Activated CD8-positive, alpha-beta memory T cell treated with anti-CD3 and anti-CD28 coated beads, Interleukin-2, amount 10 ng/mL, durations not matched to agents 7 days and 5 days (primary cell): ENCODE measurements around the gene PDK3. TPM values are rescaled to one million over a fixed set of nuclear protein-coding genes. Genes with fewer than 3 reads are reported as not detected.
A peak's percentile ranks its signal among the peaks of the same experiment; 100 is the strongest.

Experiments
- ATAC-seq: fragments of 150-1000 bp; cut with Tn5 transposase; one replicate; pipeline ENCODE4 v1.10.0; 2021; ENCODE audit warnings: moderate library complexity
- CTCF ChIA-PET: fragments of 350-600 bp; sonication (Branson Sonifier 250); formaldehyde crosslinking; loops from one replicate; lab custom pipeline; 2021; ENCODE audit warnings: antibody characterized with exemption; lab: Charles Lee
- DNase-seq: peaks from one replicate; pipeline ENCODE4 v3.0.0-alpha.2; 2020
- H3K27ac Mint-ChIP-seq: one replicate; pipeline ENCODE4 v1.8.0; 2021; ENCODE audit warnings: mild to moderate bottlenecking, mixed read lengths
- H3K27me3 Mint-ChIP-seq: one replicate; pipeline ENCODE4 v1.8.0; 2021; ENCODE audit warnings: mixed read lengths
- H3K36me3 Mint-ChIP-seq: one replicate; pipeline ENCODE4 v1.8.0; 2021; ENCODE audit warnings: mild to moderate bottlenecking, mixed read lengths
- H3K4me1 Mint-ChIP-seq: one replicate; pipeline ENCODE4 v1.8.0; 2021; ENCODE audit warnings: mixed read lengths
- H3K4me3 Mint-ChIP-seq: one replicate; pipeline ENCODE4 v1.8.0; 2021; ENCODE audit warnings: mild to moderate bottlenecking, moderate library complexity, mixed read lengths
- H3K9me3 Mint-ChIP-seq: one replicate; pipeline ENCODE4 v1.8.0; 2022; ENCODE audit warnings: low read depth, mixed read lengths
- total RNA-seq, 2 experiments: library from RNA; stranded (reverse); gene quantifications; one replicate each; pipeline ENCODE4 v1.2.3, GENCODE V29; 2021

PDK3 gene
- total RNA-seq, 2 experiments from 2014 or later, result 21.2 to 22.6 TPM

DNA sequence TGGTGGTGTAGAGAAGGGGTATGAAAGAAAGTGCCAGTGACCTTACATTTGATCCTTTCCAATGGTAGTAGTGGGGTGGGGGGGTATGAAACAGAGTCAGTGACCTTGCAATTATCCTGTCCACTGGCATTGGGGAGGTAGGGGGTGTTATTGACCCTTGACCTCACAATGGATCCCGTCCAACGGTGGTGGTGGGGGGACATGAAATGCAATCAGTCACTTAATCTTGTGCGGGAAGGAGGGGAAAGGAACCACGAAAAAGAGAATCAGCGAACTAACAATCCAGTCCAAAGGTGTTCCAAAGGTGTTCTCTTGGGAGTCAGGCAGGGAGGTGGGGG is 619 bp upstream of the PDK3 start:
- H3K27me3 Mint-ChIP-seq, result peaks cover under 1% of the 10 kb centered on the region
- peak overlapping the region; percentile 87 for H3K27ac Mint-ChIP-seq
- H3K4me3 Mint-ChIP-seq, result peak overlapping the region; percentile 77
- CTCF ChIA-PET, result interaction anchor here (1.0 to 1.5 kb wide), 4 partner anchors 29 to 107 kb away, joined by 3 to 5 read pairs (median 4); no protein-coding TSS in a partner anchor
- peaks cover 34% of the 10 kb centered on the region for H3K4me1 Mint-ChIP-seq
- DNase-seq (no peak), ATAC-seq (no peak)
- no peaks in the 10 kb centered on the region for H3K9me3 Mint-ChIP-seq
- H3K36me3 Mint-ChIP-seq, result peaks cover 3% of the 10 kb centered on the region

DNA sequence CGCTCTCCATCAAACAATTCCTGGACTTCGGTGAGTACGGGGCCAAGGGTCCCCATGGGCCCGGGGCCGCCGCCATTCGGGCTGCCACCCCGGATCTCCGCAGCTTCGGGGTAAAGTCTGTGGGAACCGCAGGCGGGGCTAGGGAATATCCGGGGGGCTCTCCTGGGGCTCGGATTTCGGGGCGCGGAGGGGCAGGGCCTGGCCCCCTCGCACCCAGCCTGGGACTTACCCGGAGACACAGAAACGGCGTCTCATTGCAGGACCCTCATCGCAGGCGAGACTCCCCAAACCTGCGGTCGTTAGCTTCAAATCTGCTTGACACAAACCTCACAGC is 413 bp downstream of the PDK3 start:
- Mint-ChIP-seq H3K36me3 (peaks cover 3% of the 10 kb centered on the region), H3K27me3 (no peaks in the 10 kb centered on the region), H3K9me3 (no peaks in the 10 kb centered on the region), H3K4me1 (peaks cover 36% of the 10 kb centered on the region), H3K4me3 (peak overlapping the region; percentile 77), H3K27ac (peak overlapping the region; percentile 67)
- DNase-seq, result peak; percentile 40
- peak; percentile 20 for ATAC-seq
- CTCF ChIA-PET, result interaction anchor here (1.0 to 1.5 kb wide), 5 partner anchors 9 to 108 kb away, joined by 3 to 5 read pairs (median 3); no protein-coding TSS in a partner anchor

DNA sequence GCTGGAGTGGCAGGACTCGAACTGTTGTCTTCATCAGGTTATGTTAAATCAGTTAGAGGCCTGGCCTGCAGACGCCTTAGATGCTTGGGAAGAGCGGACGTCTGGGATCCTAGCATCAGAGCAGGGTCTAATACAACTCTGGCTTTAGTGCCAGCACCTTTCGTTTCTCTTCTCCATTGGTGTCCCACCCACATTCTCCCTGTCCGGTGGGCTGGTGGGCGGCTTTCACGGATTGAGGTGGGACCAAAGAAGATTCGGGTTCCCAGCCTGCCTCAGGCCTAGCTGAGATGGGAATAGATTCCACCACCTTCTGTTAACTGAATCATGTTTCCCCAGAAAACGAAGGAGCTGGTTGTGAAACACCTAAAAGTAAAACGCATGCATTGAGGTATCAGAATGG is 939 bp downstream of the PDK3 start:
- CTCF ChIA-PET, result interaction anchor here (1.0 to 1.7 kb wide), 4 partner anchors 10 to 108 kb away, joined by 3 to 5 read pairs (median 4); no protein-coding TSS in a partner anchor
- no peaks in the 10 kb centered on the region for H3K27me3 Mint-ChIP-seq
- ATAC-seq (no peak), DNase-seq (no peak)
- H3K27ac Mint-ChIP-seq, result peak overlapping the region; percentile 67
- peaks cover 3% of the 10 kb centered on the region for H3K36me3 Mint-ChIP-seq
- H3K4me3 Mint-ChIP-seq, result peak overlapping the region; percentile 77
- H3K9me3 Mint-ChIP-seq, result no peaks in the 10 kb centered on the region
- H3K4me1 Mint-ChIP-seq, result peaks cover 38% of the 10 kb centered on the region

DNA sequence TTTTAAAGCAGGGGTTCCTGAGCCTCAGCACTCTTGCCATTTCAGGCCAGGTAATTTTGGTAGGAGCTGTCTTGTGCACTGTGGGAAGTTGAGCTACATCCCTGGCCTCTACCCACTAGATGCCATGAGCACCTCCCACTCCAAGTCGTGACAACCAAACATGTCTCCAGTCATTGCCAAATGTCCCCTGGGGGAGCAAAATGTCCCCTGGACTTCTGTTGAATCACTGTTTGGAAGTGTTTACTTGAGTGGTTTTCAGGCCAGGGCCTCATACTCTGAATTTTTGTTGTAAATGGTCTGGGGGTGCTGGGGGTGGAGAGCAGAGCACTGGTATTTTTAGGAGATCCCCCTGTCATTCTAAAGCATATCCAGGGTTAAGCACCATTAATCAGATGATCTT is 3.2 kb downstream of the PDK3 start:
- Mint-ChIP-seq H3K27ac (peak overlapping the region; percentile 57), H3K9me3 (no peaks in the 10 kb centered on the region), H3K27me3 (no peaks in the 10 kb centered on the region), H3K4me3 (no peak overlapping the region), H3K4me1 (peaks cover 47% of the 10 kb centered on the region), H3K36me3 (peaks cover 3% of the 10 kb centered on the region)
- no peak for ATAC-seq
- no peak for DNase-seq
- CTCF ChIA-PET, result no interaction called here

DNA sequence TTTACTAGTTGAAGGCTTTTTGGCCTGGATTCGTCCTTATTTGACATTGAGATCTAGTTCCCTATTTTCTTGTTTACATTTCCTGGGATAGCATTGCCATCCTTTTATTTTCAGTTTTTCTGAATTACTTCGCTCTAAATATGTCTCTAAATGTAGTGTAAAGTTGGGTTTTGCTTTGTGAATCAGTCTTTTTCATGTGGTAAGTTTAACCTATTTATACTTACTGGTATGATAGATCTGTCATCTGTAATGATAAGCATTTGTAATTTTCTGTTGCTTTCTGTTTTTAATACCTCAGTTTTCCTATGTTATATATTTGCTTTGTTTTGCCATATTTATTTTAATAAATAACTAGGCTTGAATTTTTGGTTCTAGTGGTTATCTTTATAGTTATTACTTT is 6.7 kb downstream of the PDK3 start:
- H3K4me3 Mint-ChIP-seq, result no peak overlapping the region
- H3K9me3 Mint-ChIP-seq, result no peaks in the 10 kb centered on the region
- H3K36me3 Mint-ChIP-seq, result no peaks in the 10 kb centered on the region
- CTCF ChIA-PET, result no interaction called here
- peaks cover 55% of the 10 kb centered on the region for H3K4me1 Mint-ChIP-seq
- no peak overlapping the region for H3K27ac Mint-ChIP-seq
- no peaks in the 10 kb centered on the region for H3K27me3 Mint-ChIP-seq
- ATAC-seq (no peak), DNase-seq (no peak)

DNA sequence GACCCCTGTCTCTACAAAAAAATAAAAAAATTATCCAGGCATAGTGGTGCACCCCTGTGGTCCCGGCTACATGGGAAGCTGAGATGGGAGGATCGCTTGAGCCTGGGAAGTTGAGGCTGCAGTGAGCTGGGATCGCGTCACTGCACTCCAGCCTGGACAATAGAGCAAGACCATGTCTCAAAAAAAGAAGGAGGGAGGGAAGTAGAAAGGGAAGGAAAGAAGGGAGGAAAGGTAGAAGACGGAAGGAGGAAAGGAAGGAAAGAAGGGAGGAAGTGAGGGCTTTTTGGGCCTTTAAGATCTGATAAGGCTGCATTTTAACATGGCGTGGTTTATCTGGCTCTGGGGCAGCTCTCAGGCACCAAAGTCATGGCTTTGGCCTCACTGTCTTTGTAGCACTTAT is 10.4 kb downstream of the PDK3 start:
- Mint-ChIP-seq H3K27ac (no peak overlapping the region), H3K4me3 (no peak overlapping the region), H3K9me3 (no peaks in the 10 kb centered on the region), H3K36me3 (no peaks in the 10 kb centered on the region), H3K27me3 (no peaks in the 10 kb centered on the region), H3K4me1 (peaks cover 58% of the 10 kb centered on the region)
- CTCF ChIA-PET, result no interaction called here
- DNase-seq (no peak), ATAC-seq (no peak)

DNA sequence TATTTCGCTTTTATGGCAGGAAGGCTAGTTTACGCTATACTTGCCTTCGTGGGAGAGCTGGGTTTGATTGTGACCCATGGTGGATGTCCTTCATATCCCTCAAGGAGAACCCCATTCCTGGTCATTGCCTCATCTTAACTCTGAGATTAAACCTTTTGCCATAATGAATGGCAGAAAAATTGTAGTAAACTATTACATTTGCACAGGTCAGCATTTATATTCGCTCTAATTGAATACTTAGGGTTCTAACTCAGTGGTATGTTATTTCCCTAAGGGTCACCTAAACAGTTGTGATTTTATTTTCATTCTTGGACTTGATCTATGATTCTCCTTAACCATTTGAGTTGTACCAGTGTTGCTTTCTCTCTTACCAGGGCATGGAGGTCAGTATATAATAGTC is 13.4 kb downstream of the PDK3 start:
- Mint-ChIP-seq H3K27me3 (no peaks in the 10 kb centered on the region), H3K4me1 (peaks cover 67% of the 10 kb centered on the region), H3K9me3 (no peaks in the 10 kb centered on the region), H3K27ac (peak overlapping the region; percentile 97), H3K36me3 (peaks cover 14% of the 10 kb centered on the region), H3K4me3 (peak overlapping the region; percentile 72)
- no peak for ATAC-seq
- CTCF ChIA-PET, result interaction anchor here (0.5 to 1.0 kb wide), 2 partner anchors 19 to 81 kb away, joined by 3 read pairs; no protein-coding TSS in a partner anchor
- DNase-seq, result no peak

DNA sequence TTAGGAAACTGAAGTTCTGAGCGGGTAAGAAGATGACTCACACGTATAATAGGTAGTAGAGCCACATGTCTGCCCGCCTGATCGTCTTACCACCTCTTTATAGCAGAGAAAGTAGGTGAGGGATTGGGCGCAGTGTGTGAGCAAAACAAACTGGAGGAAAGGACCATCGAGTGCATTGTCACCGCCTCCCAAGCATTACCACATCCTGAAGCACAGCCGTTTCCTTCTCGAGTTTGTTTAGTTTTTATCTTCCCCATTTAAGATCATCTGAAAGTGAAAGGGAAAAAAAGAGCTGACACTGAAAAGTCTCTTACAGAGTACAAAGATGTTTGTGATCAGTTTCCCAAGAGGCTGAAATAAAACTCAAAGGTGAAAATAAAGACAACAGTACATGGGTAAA is 14.8 kb downstream of the PDK3 start:
- CTCF ChIA-PET, result interaction anchor here (1.2 to 1.5 kb wide), 2 partner anchors 18 to 19 kb away, joined by 5 to 6 read pairs; no protein-coding TSS in a partner anchor
- H3K4me3 Mint-ChIP-seq, result peak overlapping the region; percentile 72

DNA sequence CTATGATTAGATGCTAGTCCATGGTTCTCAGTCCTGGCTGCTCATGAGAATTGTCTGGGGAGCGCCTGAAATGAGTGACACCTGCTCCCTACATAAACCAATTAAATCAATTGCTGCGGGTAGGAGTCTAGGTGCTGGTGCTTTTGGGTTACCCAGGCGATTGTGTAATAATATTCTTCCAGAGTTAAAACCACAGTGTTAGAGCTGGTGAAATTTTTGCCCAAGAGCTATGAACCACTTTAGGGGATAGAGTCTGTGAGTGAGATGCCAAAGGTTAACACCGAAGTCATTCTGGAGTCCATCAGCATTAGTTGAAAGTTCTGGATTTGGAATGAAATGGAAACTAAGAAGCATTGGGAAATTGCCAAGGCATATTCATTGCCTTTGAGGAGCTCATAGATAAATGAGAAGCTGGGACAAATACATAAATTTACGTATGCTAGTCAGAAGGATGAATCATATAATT is 15.3 kb downstream of the PDK3 start:
- no peaks in the 10 kb centered on the region for H3K9me3 Mint-ChIP-seq
- CTCF ChIA-PET, result interaction anchor here (0.8 to 1.5 kb wide), 3 partner anchors 9 to 19 kb away, joined by 5 to 6 read pairs (median 5); no protein-coding TSS in a partner anchor
- H3K27ac Mint-ChIP-seq, result peak overlapping the region; percentile 97
- peak overlapping the region; percentile 72 for H3K4me3 Mint-ChIP-seq
- peak; percentile 18 for ATAC-seq
- H3K4me1 Mint-ChIP-seq, result peaks cover 58% of the 10 kb centered on the region
- H3K36me3 Mint-ChIP-seq, result peaks cover 14% of the 10 kb centered on the region
- H3K27me3 Mint-ChIP-seq, result no peaks in the 10 kb centered on the region
- DNase-seq, result no peak

More for the DNA sequence above, 14.8 kb downstream of the PDK3 start:
- peak; percentile 88 for DNase-seq
- peak; percentile 97 for ATAC-seq
- H3K9me3 Mint-ChIP-seq, result no peaks in the 10 kb centered on the region
- H3K27me3 Mint-ChIP-seq, result no peaks in the 10 kb centered on the region
- peaks cover 14% of the 10 kb centered on the region for H3K36me3 Mint-ChIP-seq
- H3K4me1 Mint-ChIP-seq, result peaks cover 62% of the 10 kb centered on the region
- H3K27ac Mint-ChIP-seq, result peak overlapping the region; percentile 97

DNA sequence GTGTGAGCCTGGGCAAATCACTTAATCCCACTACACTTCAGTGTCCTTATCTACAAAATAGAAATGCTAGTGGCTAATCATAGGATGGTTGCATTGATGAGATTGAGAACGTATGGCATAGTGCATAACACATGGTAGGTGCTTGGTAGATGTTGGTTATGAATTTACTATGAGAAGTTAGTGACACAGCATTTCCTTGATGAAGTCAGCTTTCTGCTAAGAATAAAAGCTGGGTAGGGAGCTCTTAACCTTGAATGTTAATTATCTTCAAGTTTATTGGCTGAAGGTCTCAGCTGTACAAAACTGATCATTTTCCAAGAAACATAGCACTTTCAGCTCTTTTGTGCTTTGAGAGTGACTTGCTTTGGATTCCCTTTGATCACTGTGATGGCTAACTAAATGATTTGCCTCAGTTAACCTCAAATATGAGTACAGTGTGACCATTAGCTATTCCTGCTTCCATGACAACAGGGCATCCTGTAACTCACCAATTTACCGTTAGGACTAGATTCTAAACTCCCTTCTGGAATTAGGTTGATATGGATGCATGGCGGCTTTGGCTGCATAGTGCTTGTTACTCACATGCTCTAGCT is 17.8 kb downstream of the PDK3 start:
- H3K9me3 Mint-ChIP-seq, result no peaks in the 10 kb centered on the region
- no peaks in the 10 kb centered on the region for H3K27me3 Mint-ChIP-seq
- no peak overlapping the region for H3K4me3 Mint-ChIP-seq
- CTCF ChIA-PET, result no interaction called here
- DNase-seq, result no peak
- peaks cover 41% of the 10 kb centered on the region for H3K4me1 Mint-ChIP-seq
- peaks cover 16% of the 10 kb centered on the region for H3K36me3 Mint-ChIP-seq
- no peak for ATAC-seq
- peak overlapping the region; percentile 46 for H3K27ac Mint-ChIP-seq

DNA sequence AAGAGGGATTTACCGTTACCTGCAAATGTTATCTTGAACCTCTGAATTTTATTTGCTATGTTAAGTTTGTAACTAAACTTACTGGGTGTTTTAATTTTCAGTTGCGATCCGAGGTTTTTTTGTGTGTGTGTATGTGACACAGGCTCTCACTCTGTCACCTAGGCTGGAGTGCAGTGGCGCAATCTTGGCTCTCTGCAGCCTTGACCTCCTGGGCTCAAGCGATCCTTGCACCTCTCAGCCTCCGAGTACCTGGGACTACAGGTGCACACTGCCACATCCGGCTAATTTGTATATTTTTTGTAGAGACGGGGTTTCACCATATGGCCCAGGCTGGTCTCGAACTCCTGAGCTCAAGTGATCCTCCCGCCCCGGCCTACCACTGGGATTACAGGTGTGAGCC is 18.5 kb downstream of the PDK3 start:
- H3K9me3 Mint-ChIP-seq, result no peaks in the 10 kb centered on the region
- ATAC-seq (no peak), DNase-seq (no peak)
- H3K36me3 Mint-ChIP-seq, result peaks cover 18% of the 10 kb centered on the region
- H3K4me3 Mint-ChIP-seq, result no peak overlapping the region
- peaks cover 36% of the 10 kb centered on the region for H3K4me1 Mint-ChIP-seq
- CTCF ChIA-PET, result no interaction called here
- H3K27ac Mint-ChIP-seq, result no peak overlapping the region
- H3K27me3 Mint-ChIP-seq, result no peaks in the 10 kb centered on the region

DNA sequence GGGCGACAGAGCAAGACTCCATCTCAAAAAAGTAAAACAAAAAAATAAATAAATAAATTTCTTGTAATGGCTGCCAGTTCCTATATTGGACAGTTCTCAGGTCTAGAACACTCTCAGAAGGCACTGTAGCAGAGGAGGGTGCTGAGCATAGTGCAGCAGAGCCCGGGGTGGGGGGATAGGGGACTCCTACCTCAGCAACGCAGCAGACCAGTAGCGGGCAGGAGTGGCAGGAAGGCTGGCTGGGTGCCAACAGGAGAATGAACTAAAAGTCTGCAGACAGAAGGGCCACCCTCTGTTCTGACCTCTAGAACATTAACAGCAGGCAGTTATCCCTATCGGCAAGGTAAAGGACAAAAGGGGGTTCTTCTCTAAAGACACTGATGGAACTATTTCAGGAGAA is 20.2 kb downstream of the PDK3 start:
- Mint-ChIP-seq H3K9me3 (no peaks in the 10 kb centered on the region), H3K27ac (no peak overlapping the region), H3K36me3 (peaks cover 19% of the 10 kb centered on the region), H3K4me3 (no peak overlapping the region), H3K4me1 (peaks cover 22% of the 10 kb centered on the region), H3K27me3 (no peaks in the 10 kb centered on the region)
- DNase-seq (no peak), ATAC-seq (no peak)
- CTCF ChIA-PET, result interaction anchor here (1.6 kb wide), 1 partner anchor 10 kb away, joined by 3 read pairs; no protein-coding TSS in a partner anchor

DNA sequence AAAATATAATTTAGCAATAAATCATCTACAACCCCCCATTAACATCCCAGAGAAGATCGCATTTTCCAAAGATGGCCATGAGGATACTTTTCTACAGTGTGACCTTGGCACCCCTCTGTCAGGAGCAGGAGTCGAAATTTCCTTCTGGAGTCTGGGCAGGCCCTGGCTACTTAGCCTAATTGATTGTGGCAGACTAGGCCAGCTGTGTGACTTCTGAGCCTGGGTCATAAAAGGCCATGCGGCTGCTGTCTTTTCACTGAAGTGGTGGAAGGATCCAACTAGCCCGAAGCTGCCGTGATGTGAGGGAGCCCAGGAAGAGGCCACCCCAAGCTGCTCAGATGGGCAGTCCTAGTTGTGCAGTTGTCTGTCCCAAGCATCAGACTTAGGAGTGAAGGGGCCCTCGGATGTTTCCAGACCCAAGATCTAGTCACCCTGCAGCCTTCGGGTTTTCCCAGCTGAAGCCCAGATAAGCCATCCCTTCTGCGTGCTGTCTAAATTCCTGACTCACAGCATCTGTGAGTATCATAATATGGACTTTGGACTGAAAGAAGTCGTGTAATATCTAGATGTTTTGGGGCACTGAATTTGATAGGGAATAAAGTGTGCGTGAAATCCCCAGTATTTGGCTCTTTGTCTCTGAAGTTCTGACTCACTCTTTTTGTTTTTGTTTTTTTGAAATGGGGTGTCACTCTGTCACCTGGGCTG is 21.0 kb downstream of the PDK3 start:
- Mint-ChIP-seq H3K27me3 (no peaks in the 10 kb centered on the region), H3K9me3 (no peaks in the 10 kb centered on the region), H3K4me3 (no peak overlapping the region), H3K27ac (no peak overlapping the region), H3K4me1 (peaks cover 16% of the 10 kb centered on the region), H3K36me3 (peaks cover 16% of the 10 kb centered on the region)
- DNase-seq (no peak), ATAC-seq (no peak)
- CTCF ChIA-PET, result no interaction called here

DNA sequence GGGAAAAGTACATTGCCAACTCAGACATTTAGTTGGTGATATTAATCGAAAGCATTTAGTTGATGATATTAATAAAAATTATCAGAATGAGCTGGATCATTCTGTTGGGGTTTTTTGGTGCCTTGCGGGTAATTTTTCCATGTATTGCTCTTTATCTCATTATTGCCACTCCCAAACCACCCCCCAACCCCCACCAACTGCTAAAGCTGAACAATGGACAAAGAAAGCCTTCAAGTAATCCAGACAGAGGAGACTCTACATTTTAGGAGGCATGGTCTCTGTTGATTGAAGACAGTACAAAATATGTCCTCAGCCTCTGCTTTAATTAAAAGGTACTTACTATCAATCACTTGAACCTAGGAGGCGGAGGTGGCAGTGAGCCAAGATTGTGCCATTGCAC is 22.5 kb downstream of the PDK3 start:
- Mint-ChIP-seq H3K4me1 (peaks cover 9% of the 10 kb centered on the region), H3K4me3 (no peak overlapping the region), H3K36me3 (peaks cover 7% of the 10 kb centered on the region), H3K27me3 (no peaks in the 10 kb centered on the region), H3K27ac (no peak overlapping the region), H3K9me3 (no peaks in the 10 kb centered on the region)
- DNase-seq, result no peak
- ATAC-seq, result no peak
- CTCF ChIA-PET, result interaction anchor here (1.0 kb wide), 1 partner anchor 12 kb away, joined by 3 read pairs; no protein-coding TSS in a partner anchor
